GM12878 (cell line): ENCODE measurements around the gene ADGRG4.

Experiments used
- BHLHE40 ChIP-seq, 2 experiments: fragments of 450-650 bp in 1 of 2; IDR thresholded peaks; 2 replicates each; pipeline ENCODE4 v1.6.1; 2011 to 2017; ENCODE audit warnings: low read depth in 2 of 2, borderline replicate concordance in 1 of 2, improper control_type of control experiment in 1 of 2, low read length in 1 of 2, mild to moderate bottlenecking in 1 of 2
- KDM1A ChIP-seq: fragments of 200-600 bp; sonication (generic); IDR thresholded peaks from 2 replicates; pipeline ENCODE4 v1.6.1; 2016; ENCODE audit warnings: borderline replicate concordance
- MXI1 ChIP-seq: fragments of 150-350 bp; IDR thresholded peaks from 2 replicates; pipeline ENCODE4 v1.6.1; 2011; ENCODE audit warnings: low read depth, mild to moderate bottlenecking, inconsistent platforms, low read length, improper control_type of control experiment
- PBX3 ChIP-seq: IDR thresholded peaks from 2 replicates; pipeline ENCODE4 v1.6.1; 2011; ENCODE audit warnings: mild to moderate bottlenecking, low read depth, low read length, moderate library complexity; ENCODE audit not compliant: insufficient replicate concordance
- RAD21 ChIP-seq: IDR thresholded peaks from 2 replicates; pipeline ENCODE4 v1.6.1; 2011; ENCODE audit warnings: mild to moderate bottlenecking, low read depth, low read length, moderate library complexity; ENCODE audit not compliant: insufficient read depth
- REST ChIP-seq: IDR thresholded peaks from 2 replicates; pipeline ENCODE4 v1.6.1; 2012; ENCODE audit warnings: mild to moderate bottlenecking, low read depth, low read length
- SP1 ChIP-seq: IDR thresholded peaks from one replicate; pipeline ENCODE4 v1.6.1; 2011; ENCODE audit warnings: low read depth, low read length
- SPI1 ChIP-seq: IDR thresholded peaks from 2 replicates; pipeline ENCODE4 v1.6.1; 2011; ENCODE audit warnings: low read depth, mild to moderate bottlenecking, low read length, moderate library complexity, borderline replicate concordance; ENCODE audit not compliant: insufficient read depth
- TCF12 ChIP-seq: IDR thresholded peaks from 2 replicates; pipeline ENCODE4 v1.6.1; 2011; ENCODE audit warnings: low read depth, mild to moderate bottlenecking, low read length
- TCF3 ChIP-seq: IDR thresholded peaks from 2 replicates; pipeline ENCODE4 v1.6.1; 2012; ENCODE audit warnings: low read depth, mild to moderate bottlenecking, low read length, borderline replicate concordance; ENCODE audit not compliant: insufficient read depth
- TF ChIP-seq, protein P1 (sequence below): fragments of 450-650 bp; IDR thresholded peaks from 2 replicates; pipeline ENCODE4 v1.6.1; 2017; ENCODE audit warnings: mild to moderate bottlenecking, low read depth, inconsistent platforms; ENCODE audit not compliant: poor library complexity, severe bottlenecking
- TF ChIP-seq, protein P2 (sequence below), 3 experiments: IDR thresholded peaks in 2 of 3; conservative IDR thresholded peaks in 1 of 3; 2 replicates each; pipeline ENCODE4 v1.5.1; 2011; ENCODE audit warnings: low read depth in 3 of 3, low read length in 3 of 3, mild to moderate bottlenecking in 3 of 3, control low read depth in 2 of 3, moderate library complexity in 2 of 3, inconsistent platforms in 1 of 3, mixed read lengths in 1 of 3; ENCODE audit not compliant: control insufficient read depth in 2 of 3, insufficient read depth in 1 of 3; ENCODE audit errors: extremely low read depth in 1 of 3

GRCh38 chrX:136273986-136274385 is 26.8 kb upstream of the ADGRG4 start:
- no peak for TF ChIP-seq BHLHE40 (IDR thresholded peaks at IDR 0.05; ENCODE audit: borderline replicate concordance in 1 of 2, low read depth in 2 of 2, low read length in 1 of 2)
- no peak for TF ChIP-seq MXI1
- TF ChIP-seq PBX3: no peak
- no peak for TF ChIP-seq RAD21
- TF ChIP-seq SP1: no peak
- no peak for TF ChIP-seq TCF12
- no peak for TF ChIP-seq TCF3
- TF ChIP-seq, protein P1, sequence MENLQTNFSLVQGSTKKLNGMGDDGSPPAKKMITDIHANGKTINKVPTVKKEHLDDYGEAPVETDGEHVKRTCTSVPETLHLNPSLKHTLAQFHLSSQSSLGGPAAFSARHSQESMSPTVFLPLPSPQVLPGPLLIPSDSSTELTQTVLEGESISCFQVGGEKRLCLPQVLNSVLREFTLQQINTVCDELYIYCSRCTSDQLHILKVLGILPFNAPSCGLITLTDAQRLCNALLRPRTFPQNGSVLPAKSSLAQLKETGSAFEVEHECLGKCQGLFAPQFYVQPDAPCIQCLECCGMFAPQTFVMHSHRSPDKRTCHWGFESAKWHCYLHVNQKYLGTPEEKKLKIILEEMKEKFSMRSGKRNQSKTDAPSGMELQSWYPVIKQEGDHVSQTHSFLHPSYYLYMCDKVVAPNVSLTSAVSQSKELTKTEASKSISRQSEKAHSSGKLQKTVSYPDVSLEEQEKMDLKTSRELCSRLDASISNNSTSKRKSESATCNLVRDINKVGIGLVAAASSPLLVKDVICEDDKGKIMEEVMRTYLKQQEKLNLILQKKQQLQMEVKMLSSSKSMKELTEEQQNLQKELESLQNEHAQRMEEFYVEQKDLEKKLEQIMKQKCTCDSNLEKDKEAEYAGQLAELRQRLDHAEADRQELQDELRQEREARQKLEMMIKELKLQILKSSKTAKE: no peak
- TF ChIP-seq, protein P2, sequence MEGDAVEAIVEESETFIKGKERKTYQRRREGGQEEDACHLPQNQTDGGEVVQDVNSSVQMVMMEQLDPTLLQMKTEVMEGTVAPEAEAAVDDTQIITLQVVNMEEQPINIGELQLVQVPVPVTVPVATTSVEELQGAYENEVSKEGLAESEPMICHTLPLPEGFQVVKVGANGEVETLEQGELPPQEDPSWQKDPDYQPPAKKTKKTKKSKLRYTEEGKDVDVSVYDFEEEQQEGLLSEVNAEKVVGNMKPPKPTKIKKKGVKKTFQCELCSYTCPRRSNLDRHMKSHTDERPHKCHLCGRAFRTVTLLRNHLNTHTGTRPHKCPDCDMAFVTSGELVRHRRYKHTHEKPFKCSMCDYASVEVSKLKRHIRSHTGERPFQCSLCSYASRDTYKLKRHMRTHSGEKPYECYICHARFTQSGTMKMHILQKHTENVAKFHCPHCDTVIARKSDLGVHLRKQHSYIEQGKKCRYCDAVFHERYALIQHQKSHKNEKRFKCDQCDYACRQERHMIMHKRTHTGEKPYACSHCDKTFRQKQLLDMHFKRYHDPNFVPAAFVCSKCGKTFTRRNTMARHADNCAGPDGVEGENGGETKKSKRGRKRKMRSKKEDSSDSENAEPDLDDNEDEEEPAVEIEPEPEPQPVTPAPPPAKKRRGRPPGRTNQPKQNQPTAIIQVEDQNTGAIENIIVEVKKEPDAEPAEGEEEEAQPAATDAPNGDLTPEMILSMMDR (IDR thresholded peaks at IDR 0.05 in 2 of 3, conservative IDR thresholded peaks at IDR 0.05 in 1 of 3; ENCODE audit: control insufficient read depth in 2 of 3, extremely low read depth in 1 of 3, insufficient read depth in 1 of 3, low read depth in 3 of 3, low read length in 3 of 3): no peak
- TF ChIP-seq REST: no peak
- TF ChIP-seq KDM1A: no peak
- TF ChIP-seq SPI1: no peak
